ENCODE measurements around the gene AMFR.

GRCh38 chr16:56315955-56316354 lies 109.4 kb downstream of the AMFR start:
- TF ChIP-seq POLR2AphosphoS5 (IDR thresholded peaks at IDR 0.05; ENCODE audit: low read depth, low read length) (no peak), SIN3A (IDR thresholded peaks at IDR 0.05; ENCODE audit: borderline replicate concordance, insufficient read depth, low read length) (no peak), REST (IDR thresholded peaks at IDR 0.05; ENCODE audit: insufficient read depth in 1 of 2, low read depth in 2 of 2, low read length in 2 of 2) (no peak), TAF1 (IDR thresholded peaks at IDR 0.05; ENCODE audit: borderline replicate concordance, insufficient read depth, low read length) (no peak), FOXP2 (optimal IDR thresholded peaks at IDR 0.05; ENCODE audit: borderline replicate concordance, extremely low read depth, extremely low read length, insufficient read depth) (no peak)
